GM08714 (cell line): ENCODE results near the gene GSDME.
A peak's percentile ranks its signal among the peaks of the same experiment; 100 is the strongest.

ENCODE experiments used
- H3K4me3 ChIP-seq: fragments of 200-500 bp; sonication (Bioruptor generic); 2 replicates; pipeline ENCODE4 v1.5.1; 2014; ENCODE audit warnings: mild to moderate bottlenecking, low read length, inconsistent platforms
- ZNF274 ChIP-seq: IDR thresholded peaks from 2 replicates; pipeline ENCODE4 v1.6.1; 2012; ENCODE audit warnings: mild to moderate bottlenecking, low read depth, low read length

Gene GSDME

DNA sequence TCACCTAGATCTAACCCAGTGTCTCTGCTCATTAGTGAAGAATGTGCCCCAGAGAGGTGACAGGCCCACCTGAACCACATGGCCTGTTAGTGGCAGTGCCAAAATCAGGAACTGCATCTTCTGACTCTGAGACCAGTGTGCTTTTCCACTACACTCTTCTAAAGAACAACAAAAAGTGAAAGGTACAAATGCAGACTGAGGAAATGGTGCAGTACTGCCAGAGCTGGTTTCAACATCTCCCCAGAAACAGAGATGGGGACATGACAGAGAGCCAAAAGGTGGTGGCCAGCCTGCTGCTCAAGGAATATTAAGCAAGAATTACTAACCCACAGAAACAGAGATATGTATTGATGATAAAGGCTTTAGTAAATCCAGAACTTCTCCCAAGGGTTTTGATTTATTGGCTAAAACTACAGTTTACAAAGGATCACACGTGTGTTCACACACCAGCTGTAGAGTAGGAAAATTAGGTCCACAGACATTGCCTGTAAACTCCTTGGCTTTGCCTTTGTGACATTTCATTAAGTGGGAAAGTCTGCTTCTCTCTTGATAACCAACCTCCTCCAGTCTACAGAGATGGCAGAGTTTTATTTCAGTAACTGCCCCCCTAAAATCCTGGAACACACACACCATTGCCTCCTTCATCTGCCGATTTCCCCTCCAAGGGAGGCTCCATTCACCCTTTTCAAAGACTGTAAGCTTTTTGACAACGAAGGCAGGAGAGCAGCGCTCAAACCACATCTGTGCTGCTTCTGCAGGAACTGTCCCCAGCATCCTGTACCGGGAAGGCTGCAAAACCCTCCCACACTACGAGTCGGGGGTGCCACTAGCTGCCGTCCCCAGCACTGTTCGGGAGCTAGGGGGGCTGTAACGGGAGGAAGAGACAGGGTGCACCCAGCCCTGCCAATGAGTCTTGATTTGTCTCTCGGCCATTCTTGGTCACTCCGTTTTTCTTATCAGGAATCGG lies 29.8 kb downstream of the GSDME start:
- H3K4me3 ChIP-seq, result no peak overlapping the region; the same call in 1 of the 2 replicates
- no peak for TF ChIP-seq ZNF274

DNA sequence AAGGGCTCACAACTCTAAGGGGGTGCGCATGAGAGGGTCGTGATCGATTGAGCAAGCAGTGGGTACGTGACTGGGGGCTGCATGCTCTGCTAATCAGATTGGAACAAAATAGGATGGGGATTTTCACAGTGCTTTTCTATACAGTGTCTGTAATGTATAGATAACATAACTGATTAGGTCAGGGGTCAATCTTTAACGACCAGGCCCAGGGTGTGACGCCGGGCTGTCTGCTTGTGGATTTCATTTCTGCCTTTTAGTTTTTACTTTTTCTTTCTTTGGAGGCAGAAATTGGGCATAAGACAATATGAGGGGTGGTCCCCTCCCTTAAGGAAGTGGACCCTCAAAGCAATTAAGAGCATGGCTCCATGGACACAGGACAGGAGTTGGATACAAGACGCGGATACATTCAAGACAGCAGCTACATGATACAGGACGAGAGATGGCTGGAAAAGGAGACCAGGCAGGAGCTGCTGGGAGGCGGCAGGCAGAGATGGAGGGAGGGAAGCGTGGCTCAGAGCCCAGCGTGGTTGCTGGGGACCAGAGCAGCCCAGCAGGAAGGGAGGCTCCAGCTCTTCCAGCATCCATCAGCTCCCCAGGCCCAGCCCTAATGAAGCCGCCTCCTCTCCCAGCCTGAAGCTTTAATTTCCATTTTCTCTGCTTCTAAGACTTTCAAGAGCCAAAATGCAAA lies 31.6 kb downstream of the GSDME start:
- no peak for TF ChIP-seq ZNF274
- no peak overlapping the region for H3K4me3 ChIP-seq

DNA sequence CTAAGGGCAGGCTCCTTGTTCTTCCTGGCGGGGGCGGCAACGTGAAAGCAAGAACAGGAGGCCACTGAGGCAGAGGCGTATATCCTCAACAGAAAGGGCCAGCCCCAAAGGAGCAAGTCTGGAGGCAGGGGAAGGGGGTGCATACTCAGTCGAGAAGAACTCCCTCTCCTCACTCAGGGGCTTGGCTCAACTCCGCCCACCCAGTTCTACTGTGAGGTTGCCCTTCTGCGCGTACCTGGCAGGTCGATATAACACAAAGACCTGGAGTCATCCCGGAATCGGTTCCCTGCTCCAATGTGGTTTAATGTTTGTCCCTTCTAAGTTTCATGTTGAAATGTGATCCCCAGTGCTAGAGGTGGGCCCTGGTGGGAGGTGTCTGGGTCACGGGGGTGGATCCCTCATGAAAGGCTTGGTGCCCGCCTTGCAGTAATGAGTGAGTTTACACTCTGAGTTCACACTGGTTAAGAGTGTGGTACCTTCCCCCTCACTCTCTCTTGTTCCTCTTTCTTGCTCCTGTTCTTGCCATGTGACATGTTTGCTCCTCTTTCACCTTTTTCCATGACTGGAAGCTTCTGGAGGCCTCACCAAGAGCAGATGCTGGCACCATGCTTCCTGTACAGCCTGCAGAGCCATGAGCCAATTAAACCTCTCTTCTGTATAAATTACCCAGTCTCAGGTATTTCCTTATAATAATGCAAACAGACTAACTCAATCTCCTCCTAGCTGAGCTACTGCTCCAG lies 32.6 kb downstream of the GSDME start:
- no peak overlapping the region for H3K4me3 ChIP-seq

DNA sequence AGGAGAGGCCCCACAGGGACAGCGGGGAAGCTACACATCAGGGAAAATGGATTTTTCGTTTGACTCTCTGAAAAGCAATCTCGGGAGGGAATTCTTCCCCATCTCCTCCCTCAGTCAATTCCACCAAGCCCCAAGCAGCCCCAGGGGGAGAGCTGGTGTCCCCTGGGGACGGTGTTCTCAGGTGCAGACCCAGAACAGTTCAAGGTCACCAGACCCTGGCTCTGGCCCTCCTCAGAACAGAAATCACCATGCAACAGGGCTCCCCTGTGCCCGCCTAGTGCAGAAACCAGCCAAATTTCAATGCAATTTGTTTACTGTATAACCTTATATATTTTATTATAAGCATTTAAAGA lies 34.1 kb downstream of the GSDME start:
- TF ChIP-seq ZNF274, result no peak
- no peak overlapping the region for H3K4me3 ChIP-seq

More for the DNA sequence above, 32.6 kb downstream of the GSDME start:
- TF ChIP-seq ZNF274, result no peak

DNA sequence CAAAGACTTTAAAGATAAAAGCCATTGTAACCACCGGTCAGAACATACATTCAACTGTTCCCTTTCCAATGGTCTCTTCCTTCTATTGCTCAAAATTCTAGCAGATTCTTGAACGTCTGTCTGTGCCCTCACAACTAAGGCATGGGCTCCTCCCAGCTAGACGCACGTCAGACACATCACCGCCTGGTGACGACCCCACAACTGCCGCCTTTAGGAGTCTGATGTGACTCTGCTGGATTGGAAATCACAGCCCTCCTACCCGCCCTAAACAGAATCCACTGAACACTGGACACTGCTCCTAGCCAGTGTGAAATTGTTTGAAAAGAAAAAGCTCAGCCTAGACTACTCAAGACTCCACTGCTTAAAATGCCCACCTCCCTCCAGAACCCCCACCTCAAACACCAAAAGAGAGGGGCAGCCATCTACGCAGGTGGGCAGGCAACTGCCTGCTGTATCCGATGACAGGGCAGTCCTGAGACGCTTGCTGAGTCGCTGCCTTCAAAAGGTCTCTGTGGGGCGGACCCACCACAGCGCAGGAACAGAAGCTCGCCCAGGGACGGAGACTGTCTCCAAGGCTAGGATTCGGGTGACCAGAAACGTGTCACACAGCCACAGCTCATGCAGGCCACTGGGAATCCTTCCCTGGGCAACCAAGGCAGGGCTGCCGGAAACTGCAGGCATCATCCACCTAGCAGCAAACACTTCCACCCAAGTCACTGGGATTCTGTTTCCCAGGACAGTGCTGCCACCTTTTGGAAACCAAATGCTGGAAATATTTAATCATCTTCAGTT lies 34.7 kb downstream of the GSDME start:
- H3K4me3 ChIP-seq, result no peak overlapping the region
- no peak for TF ChIP-seq ZNF274

DNA sequence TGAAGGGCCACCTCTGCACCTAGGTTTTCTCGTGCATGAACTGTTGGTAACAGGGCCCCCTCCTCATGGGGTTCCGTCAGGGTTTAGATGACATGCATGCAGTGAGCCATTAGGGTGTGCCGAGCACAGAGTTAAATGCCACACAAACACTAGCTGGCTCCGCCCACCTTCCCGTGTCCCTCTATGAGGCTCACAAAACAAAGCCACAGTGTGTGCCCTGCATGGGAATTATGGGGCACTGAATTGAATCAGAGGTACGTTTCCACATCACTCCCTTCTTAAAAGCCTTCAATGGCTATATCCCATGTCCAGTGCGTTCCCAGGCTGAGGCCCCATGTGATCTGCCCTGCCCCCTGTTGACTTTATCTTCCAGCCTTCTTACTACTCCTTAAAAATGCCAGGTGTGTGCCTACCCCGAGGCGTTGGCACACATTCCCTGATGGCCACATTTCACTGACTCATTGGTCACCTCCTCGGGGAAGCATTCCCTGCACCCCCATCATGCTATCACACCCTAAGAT lies 35.7 kb downstream of the GSDME start:
- no peak for TF ChIP-seq ZNF274
- H3K4me3 ChIP-seq, result no peak overlapping the region

DNA sequence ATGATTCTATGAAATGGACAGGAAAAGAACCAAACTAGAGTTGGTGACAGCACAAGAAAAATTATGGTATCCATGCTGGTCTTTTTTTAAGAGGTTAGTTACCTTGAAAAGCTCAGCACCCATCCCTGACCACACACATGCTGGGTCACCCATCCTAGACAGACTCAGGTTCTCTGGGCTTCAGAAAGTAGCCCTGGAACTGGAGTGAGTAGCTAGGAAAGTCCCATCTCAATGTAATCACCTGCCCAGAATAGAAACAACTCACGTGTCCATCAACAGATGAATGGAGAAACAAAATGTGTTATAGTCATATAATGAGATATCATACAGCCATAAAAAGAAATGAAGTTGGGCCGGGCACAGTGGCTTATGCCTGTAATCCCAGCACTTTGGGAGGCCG lies 37.0 kb downstream of the GSDME start:
- H3K4me3 ChIP-seq, result no peak overlapping the region
- no peak for TF ChIP-seq ZNF274

DNA sequence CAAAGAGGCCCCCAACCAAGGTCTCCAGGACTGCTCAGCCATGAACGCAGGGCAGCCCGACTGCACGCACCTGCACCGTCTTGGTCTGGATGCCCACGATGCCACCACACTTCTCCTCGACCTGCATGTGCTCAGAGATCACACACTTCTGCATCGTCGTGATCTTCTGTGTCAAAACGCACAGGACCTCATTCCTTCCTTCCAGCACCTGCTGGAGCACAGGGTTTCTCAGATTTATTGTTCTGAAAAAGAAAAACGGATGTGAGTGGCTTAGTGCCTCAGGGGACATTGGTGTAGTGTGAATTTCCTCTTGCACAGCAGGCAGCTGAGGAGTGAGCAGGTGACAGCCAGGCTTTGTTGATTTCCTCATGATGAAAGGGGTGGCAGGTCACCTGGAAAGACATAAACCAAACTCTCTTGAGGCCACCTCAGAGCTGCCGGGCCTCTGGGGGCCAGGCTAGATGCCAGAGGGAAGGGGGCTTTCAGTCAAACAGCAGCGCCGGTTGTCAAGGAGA lies 38.2 kb downstream of the GSDME start:
- no peak for TF ChIP-seq ZNF274
- peak overlapping the region; percentile 43; the same call in 1 of the 2 replicates for H3K4me3 ChIP-seq

DNA sequence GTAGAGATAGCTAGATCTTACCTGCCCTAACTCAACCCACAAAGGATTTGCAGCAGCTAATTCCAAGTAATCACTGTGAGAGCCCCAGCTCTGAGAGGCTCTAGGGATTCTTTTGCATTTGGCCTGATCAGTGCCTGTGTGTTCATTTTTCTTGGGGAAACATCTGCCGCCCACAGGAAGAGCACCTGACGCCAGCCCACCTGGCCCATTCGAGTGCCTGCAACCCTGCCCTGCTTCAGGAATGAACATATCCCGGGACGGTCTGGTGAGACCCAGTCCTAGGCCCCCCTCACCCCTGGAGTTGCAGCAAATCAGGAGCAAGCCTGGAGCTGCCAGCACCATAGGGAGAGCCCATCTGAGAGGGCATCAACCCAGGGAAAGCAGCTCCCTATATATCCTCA lies 38.8 kb downstream of the GSDME start:
- H3K4me3 ChIP-seq, result peak overlapping the region; percentile 43; the same call in 1 of the 2 replicates
- no peak for TF ChIP-seq ZNF274

DNA sequence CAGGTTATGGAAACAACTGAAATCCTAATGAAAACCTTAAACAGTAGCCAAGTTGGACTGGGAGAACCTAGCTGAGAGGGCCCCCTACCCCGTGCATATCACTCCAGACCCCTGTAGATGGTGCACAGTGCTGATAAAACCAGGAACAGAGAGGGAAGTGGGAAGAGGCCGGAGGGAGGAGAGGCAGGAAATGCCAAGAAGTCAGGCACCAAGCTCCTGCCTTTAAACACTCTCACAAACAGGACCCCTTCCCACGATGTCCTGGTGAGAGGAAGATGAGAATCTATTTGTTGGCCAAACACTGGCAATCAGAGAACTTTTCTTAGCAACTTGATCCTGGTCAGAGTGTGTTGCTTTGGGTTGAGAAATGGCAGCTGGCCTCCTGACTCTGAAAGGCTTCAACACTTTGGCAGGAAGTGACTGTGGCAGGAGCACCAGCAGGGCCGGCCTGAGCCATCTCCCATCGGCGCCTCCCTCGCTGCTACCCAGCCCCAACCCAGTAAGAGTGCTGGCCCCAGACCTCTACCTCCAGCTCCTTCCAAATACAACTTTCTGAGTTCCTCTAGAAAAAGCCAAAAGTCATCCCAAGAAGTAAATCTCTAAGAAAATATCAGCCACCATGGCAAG lies 39.5 kb downstream of the GSDME start:
- no peak for TF ChIP-seq ZNF274
- H3K4me3 ChIP-seq, result peak overlapping the region; percentile 43; the same call in 1 of the 2 replicates

DNA sequence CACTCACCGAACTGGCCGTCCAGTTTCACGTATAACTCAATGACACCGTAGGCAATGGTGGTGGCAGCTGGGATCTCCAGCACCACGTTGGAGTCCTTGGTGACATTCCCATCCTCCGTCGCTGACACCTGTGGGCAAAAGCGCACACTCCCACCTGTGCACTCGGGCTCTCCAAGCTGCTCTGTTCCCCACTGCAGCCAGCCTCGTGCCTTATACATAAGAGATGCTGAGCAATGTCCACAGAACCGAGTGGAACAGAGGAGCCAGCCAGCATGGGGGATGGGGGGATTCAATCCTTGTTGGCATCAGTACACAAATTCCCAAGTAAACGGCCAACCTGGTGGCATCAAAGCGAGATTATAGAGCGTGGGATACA lies 40.0 kb downstream of the GSDME start:
- TF ChIP-seq ZNF274, result no peak

DNA sequence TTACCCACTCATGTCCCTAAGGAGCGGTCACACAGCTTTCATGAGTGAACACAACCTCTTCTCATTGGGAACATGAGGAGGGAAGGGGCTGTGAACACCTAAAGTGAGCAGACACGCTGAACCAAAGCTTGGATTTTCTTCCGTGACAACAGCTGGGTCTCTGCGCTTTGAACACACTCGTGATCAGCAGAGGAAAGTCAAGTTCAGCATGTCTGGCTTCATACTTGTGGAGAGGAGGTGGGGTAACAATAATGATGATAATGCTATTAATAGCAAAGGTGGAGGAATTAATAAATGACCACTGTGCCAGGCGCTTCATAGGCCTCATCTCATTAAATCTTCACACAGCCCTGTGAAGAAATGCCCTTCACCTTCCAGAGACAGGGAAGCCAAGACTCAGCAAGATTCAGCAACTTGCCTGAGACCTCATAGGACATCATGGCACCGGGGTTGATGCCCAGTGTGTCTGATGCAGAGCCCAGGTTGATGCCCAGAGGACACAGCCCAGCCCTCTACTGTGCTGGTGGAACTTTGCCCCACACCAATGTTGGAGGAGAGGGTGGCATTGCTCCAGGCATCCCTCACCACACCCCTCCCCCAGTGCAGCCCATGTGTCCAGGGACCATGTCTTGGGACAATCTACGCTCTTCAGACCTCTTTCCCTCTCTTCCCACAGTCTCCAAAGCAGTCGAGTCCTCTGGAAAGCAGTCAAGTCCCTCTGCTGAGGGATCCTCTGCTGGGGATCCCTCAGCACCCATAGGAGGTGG lies 40.6 kb downstream of the GSDME start:
- H3K4me3 ChIP-seq, result peak overlapping the region; percentile 43; the same call in 1 of the 2 replicates
- no peak for TF ChIP-seq ZNF274

More for the DNA sequence above, 40.0 kb downstream of the GSDME start:
- H3K4me3 ChIP-seq, result peak overlapping the region; percentile 43; the same call in 1 of the 2 replicates
